ENCODE measurements around the gene TRPV5. TPM values are rescaled to one million over a fixed set of nuclear protein-coding genes. Genes with fewer than 3 reads are reported as not detected.

TRPV5 gene
- total and polyA plus RNA-seq, 2 donors (not counting 3 experiments of a cell fraction or from before 2014, with no cell fraction given): not detected

GRCh38 chr7:142957723-142958122 is 24.2 kb upstream of the TRPV5 start:
- dilution Hi-C loops (cut with MboI; ENCODE audit: extremely low pct_ligation_motif_present, low sequenced_read_pairs): no loop called here
- H3K9ac ChIP-seq (replicated peaks; ENCODE audit: extremely low read depth, insufficient read depth, low read length): no peak overlapping the region
- FAIRE-seq: no peak
- no peak overlapping the region for H3K4me2 ChIP-seq (ENCODE audit: insufficient read depth, low read length)
- no peaks in the 10 kb centered on the region for H3K9me1 ChIP-seq (replicated peaks; ENCODE audit: control insufficient read depth, extremely low read depth, insufficient read depth, low read length)
- no peaks in the 10 kb centered on the region for H3K27me3 ChIP-seq (ENCODE audit: control insufficient read depth in 2 of 2, insufficient read depth in 2 of 2, low read length in 2 of 2)
- no peaks in the 10 kb centered on the region for H4K20me1 ChIP-seq (replicated peaks; ENCODE audit: control insufficient read depth, extremely low read depth, insufficient read depth, low read length)
- H2AFZ ChIP-seq (ENCODE audit: low read depth, low read length): no peak overlapping the region
- H3K36me3 ChIP-seq (ENCODE audit: control insufficient read depth in 2 of 2, extremely low read depth in 1 of 2, insufficient read depth in 2 of 2, low read length in 2 of 2): no peaks in the 10 kb centered on the region
- no peaks in the 10 kb centered on the region for H3K9me3 ChIP-seq (replicated peaks; ENCODE audit: control insufficient read depth, insufficient read depth, low read length)
- BruUV-seq (replicated peaks): no TSS peak
- no peak overlapping the region for H3K4me3 ChIP-seq (replicated peaks in 1 of 3; ENCODE audit: insufficient read depth in 1 of 3, low read depth in 1 of 3, low read length in 3 of 3)
- no peaks in the 10 kb centered on the region for H3K4me1 ChIP-seq (ENCODE audit: control insufficient read depth, extremely low read depth, insufficient read depth, low read length)
- ChIA-PET POLR2A (no interaction called here), CTCF (no interaction called here)
- DNase-seq (ENCODE audit: low read depth, low spot score): no peak
- TF ChIP-seq EZH2 (IDR thresholded peaks at IDR 0.05; ENCODE audit: borderline replicate concordance, low read depth, low read length, severe bottlenecking) (no peak), GATA2 (IDR thresholded peaks at IDR 0.05; ENCODE audit: insufficient read depth, insufficient read length, low read depth, low read length) (no peak), MAX (IDR thresholded peaks at IDR 0.05; ENCODE audit: insufficient read depth, insufficient read length) (no peak), MYC (IDR thresholded peaks at IDR 0.05; ENCODE audit: low read depth, low read length) (no peak), FOS (IDR thresholded peaks at IDR 0.05; ENCODE audit: borderline replicate concordance, insufficient read depth, low read length) (no peak), POLR2A (IDR thresholded peaks at IDR 0.05; ENCODE audit: low read depth, low read length) (no peak), CTCF (IDR thresholded peaks at IDR 0.05; ENCODE audit: extremely low read depth in 1 of 2, insufficient read depth in 1 of 2, low read depth in 1 of 2, low read length in 2 of 2) (no peak), JUN (IDR thresholded peaks at IDR 0.05; ENCODE audit: borderline replicate concordance, insufficient read depth, insufficient read length, low read depth) (no peak), POLR2AphosphoS5 (IDR thresholded peaks at IDR 0.05; ENCODE audit: insufficient read depth, low read depth, low read length) (no peak)
- intact Hi-C loops (cut with micrococcal nuclease): no loop called here
- no peaks in the 10 kb centered on the region for H3K79me2 ChIP-seq (ENCODE audit: control insufficient read depth, insufficient read depth, low read length)
- no peak overlapping the region for H3K27ac ChIP-seq (ENCODE audit: insufficient read depth, low read depth, low read length)
